GM10847 (cell line): ENCODE results near the gene ANKRD12.

ENCODE experiments used
- POLR2A ChIP-seq: IDR thresholded peaks from 2 replicates; pipeline ENCODE4 v1.6.1; 2011; ENCODE audit not compliant: insufficient read length; ENCODE audit errors: extremely low read depth

Gene ANKRD12

GRCh38 chr18:9329471-9329870, 192.9 kb downstream of the ANKRD12 start:
- no peak for TF ChIP-seq POLR2A

- TF ChIP-seq POLR2A: no peak
Measured at GRCh38 chr18:9330419-9330818, 193.8 kb downstream of the ANKRD12 start.

- no peak for TF ChIP-seq POLR2A
Measured at GRCh38 chr18:9333441-9334328, 197.1 kb downstream of the ANKRD12 start.

GRCh38 chr18:9334329-9334972, 197.9 kb downstream of the ANKRD12 start, which contains the start of gene TWSG1:
Gene TWSG1 (plus strand): TSS chr18:9334773. CDS start chr18:9337230, 2,457 bp downstream.
- peak; percentile 56 for TF ChIP-seq POLR2A

- no peak for TF ChIP-seq POLR2A
Measured at GRCh38 chr18:9334973-9335696, 198.6 kb downstream of the ANKRD12 start.
